ENCODE data around the gene GP1BB.

Gene GP1BB

GRCh38 chr22:19756288-19757128, 33.2 kb downstream of the GP1BB start:
- peak; percentile 77 for DNase-seq

- DNase-seq = no peak
Measured at GRCh38 chr22:19757140-19757984, 34.0 kb downstream of the GP1BB start.

GRCh38 chr22:19757985-19758895, 34.9 kb downstream of the GP1BB start:
- no peak for DNase-seq

GRCh38 chr22:19758896-19759426, 35.6 kb downstream of the GP1BB start:
- no peak for DNase-seq

- DNase-seq = no peak
Measured at GRCh38 chr22:19759427-19760057, 36.2 kb downstream of the GP1BB start.

- no peak for DNase-seq
Measured at GRCh38 chr22:19760058-19760950, 37.0 kb downstream of the GP1BB start, which contains the start of gene TBX1. TBX1 (plus strand) TSS chr22:19760778; CDS start chr22:19760844, 66 bp downstream.

GRCh38 chr22:19760951-19761724, 37.8 kb downstream of the GP1BB start:
- no peak for DNase-seq

GRCh38 chr22:19761725-19762567, 38.6 kb downstream of the GP1BB start:
- DNase-seq = no peak

GRCh38 chr22:19762568-19763457, 39.5 kb downstream of the GP1BB start:
- no peak for DNase-seq

- no peak for DNase-seq
Measured at GRCh38 chr22:19763458-19764298, 40.3 kb downstream of the GP1BB start.

- no peak for DNase-seq
Measured at GRCh38 chr22:19764299-19764593, 40.9 kb downstream of the GP1BB start.

- DNase-seq = no peak
Measured at GRCh38 chr22:19764636-19765476, 41.5 kb downstream of the GP1BB start.

- DNase-seq = no peak
Measured at GRCh38 chr22:19765477-19766239, 42.3 kb downstream of the GP1BB start.

- DNase-seq = no peak
Measured at GRCh38 chr22:19766240-19766510, 42.8 kb downstream of the GP1BB start.

GRCh38 chr22:19766511-19767426, 43.4 kb downstream of the GP1BB start:
- DNase-seq = peak; percentile 73
